PC-3 (cell line): ENCODE data around the gene SLC16A13. TPM values are rescaled to one million over a fixed set of nuclear protein-coding genes. Genes with fewer than 3 reads are reported as not detected.

Experiments used
- ATAC-seq: fragments of 200-7000 bp; cut with Tn5 transposase; 2 replicates; pipeline ENCODE4 v1.9.1; 2020; ENCODE audit warnings: mild to moderate bottlenecking, moderate library complexity
- BruUV-seq: library from RNA; stranded (reverse); fragments of 400-500 nt; replicated peaks from 2 replicates; lab custom pipeline; 2021; lab: Mats Ljungman, UMichigan
- CTCF ChIA-PET: fragments of 300-600 bp; sonication (Branson Sonifier 250); formaldehyde crosslinking; loops from one replicate; lab custom pipeline; 2022; ENCODE audit warnings: antibody characterized with exemption; lab: Charles Lee
- POLR2A ChIA-PET: fragments of 300-600 bp; sonication (Branson Sonifier 250); formaldehyde crosslinking; loops from one replicate; lab custom pipeline; 2022; ENCODE audit warnings: antibody characterized with exemption; ENCODE audit not compliant: unreplicated experiment; lab: Charles Lee
- DNase-seq: peaks from one replicate; pipeline ENCODE4 v3.0.0-alpha.2; 2015
- H2AFZ ChIP-seq: fragments of 300-600 bp; sonication (generic); 2 replicates; pipeline ENCODE4 v1.6.0; 2016; ENCODE audit warnings: antibody characterized with exemption, low read length
- H3F3A ChIP-seq: fragments of 300-600 bp; sonication (generic); one replicate; pipeline ENCODE4 v1.6.0; 2017; ENCODE audit warnings: antibody characterized with exemption, low read length, control low read depth, mild to moderate bottlenecking; ENCODE audit not compliant: unreplicated experiment
- H3K27ac ChIP-seq: fragments of 300-600 bp; sonication (generic); 2 replicates; pipeline ENCODE4 v1.5.1; 2016; ENCODE audit warnings: mild to moderate bottlenecking, low read length
- H3K27me3 ChIP-seq: fragments of 300-600 bp; sonication (generic); 2 replicates; pipeline ENCODE4 v1.6.1; 2016; ENCODE audit warnings: low read length, mixed read lengths
- H3K36me3 ChIP-seq: fragments of 300-600 bp; sonication (generic); 2 replicates; pipeline ENCODE4 v1.6.1; 2016; ENCODE audit warnings: low read depth, mixed run types, low read length, mixed read lengths
- H3K4me1 ChIP-seq: fragments of 300-600 bp; sonication (generic); 2 replicates; pipeline ENCODE4 v1.5.1; 2016; ENCODE audit warnings: low read length; ENCODE audit not compliant: insufficient read depth
- H3K4me2 ChIP-seq: fragments of 300-600 bp; sonication (generic); 2 replicates; pipeline ENCODE4 v1.6.0; 2016; ENCODE audit warnings: low read length
- H3K4me3 ChIP-seq: fragments of 300-600 bp; sonication (generic); 2 replicates; pipeline ENCODE4 v1.5.1; 2016; ENCODE audit warnings: mild to moderate bottlenecking, low read length, mixed read lengths
- H3K79me2 ChIP-seq: fragments of 300-600 bp; sonication (generic); 2 replicates; pipeline ENCODE4 v1.6.1; 2017; ENCODE audit warnings: low read length, mixed read lengths
- H3K9ac ChIP-seq: fragments of 300-600 bp; sonication (generic); 2 replicates; pipeline ENCODE4 v1.6.0; 2016; ENCODE audit warnings: mild to moderate bottlenecking, low read length
- H3K9me2 ChIP-seq: fragments of 300-600 bp; sonication (generic); replicated peaks from 2 replicates; pipeline ENCODE4 v1.6.1; 2016; ENCODE audit warnings: mixed run types, low read length, mixed read lengths
- H3K9me3 ChIP-seq: fragments of 300-600 bp; sonication (generic); 2 replicates; pipeline ENCODE4 v1.6.1; 2016; ENCODE audit warnings: low read length, mixed read lengths
- H4K20me1 ChIP-seq: fragments of 300-600 bp; sonication (generic); 2 replicates; pipeline ENCODE4 v1.6.1; 2016; ENCODE audit warnings: low read length, mixed read lengths
- CTCF ChIP-seq: fragments of 300-600 bp; sonication (generic); conservative IDR thresholded peaks from 2 replicates; pipeline ENCODE4 v1.5.1; 2017; ENCODE audit warnings: antibody characterized with exemption, low read depth, mild to moderate bottlenecking, low read length
- EZH2 ChIP-seq: fragments of 300-600 bp; sonication (generic); IDR thresholded peaks from one replicate; pipeline ENCODE4 v1.6.1; 2017; ENCODE audit warnings: antibody characterized with exemption, mild to moderate bottlenecking, low read length; ENCODE audit not compliant: unreplicated experiment
- EZH2phosphoT487 ChIP-seq: fragments of 300-600 bp; sonication (generic); IDR thresholded peaks from 2 replicates; pipeline ENCODE4 v1.6.1; 2018; ENCODE audit warnings: mild to moderate bottlenecking, antibody characterized with exemption, low read length, borderline replicate concordance
- intact Hi-C: fragments of 100-400 bp; cut with micrococcal nuclease; formaldehyde crosslinking; loops from 2 replicates; pipeline ENCODE4 v1.9.0; 2023
- total RNA-seq: library from RNA; depleted of rRNA; stranded (reverse); fragments of >200 nt; gene quantifications from 2 replicates; pipeline ENCODE4 v1.2.3, GENCODE V29; 2014

SLC16A13 gene
- total RNA-seq, 1 experiment from 2014 or later, result 0.62 TPM

GRCh38 chr17:7078711-7079110 lies 42.9 kb downstream of the SLC16A13 start:
- Histone ChIP-seq H3K9me3 (no peaks in the 10 kb centered on the region), H3K27me3 (no peaks in the 10 kb centered on the region), H2AFZ (no peak overlapping the region), H3K79me2 (no peaks in the 10 kb centered on the region), H3K4me3 (no peak overlapping the region), H3K9me2 (no peaks in the 10 kb centered on the region), H4K20me1 (no peaks in the 10 kb centered on the region), H3K4me2 (no peak overlapping the region), H3F3A (no peaks in the 10 kb centered on the region), H3K36me3 (no peaks in the 10 kb centered on the region), H3K9ac (no peak overlapping the region), H3K27ac (no peak overlapping the region), H3K4me1 (peaks cover 1% of the 10 kb centered on the region; the same call in 1 of the 2 replicates)
- no peak for DNase-seq
- no TSS peak for BruUV-seq
- no peak for ATAC-seq
- ChIA-PET CTCF (no interaction called here), POLR2A (no interaction called here)
- intact Hi-C loops, result no loop called here
- no peak for TF ChIP-seq EZH2
- no peak for TF ChIP-seq CTCF
- no peak for TF ChIP-seq EZH2phosphoT487

- no peaks in the 10 kb centered on the region for H3F3A ChIP-seq
- no peak within 1 kb of the TSS for H3K4me3 ChIP-seq
- no peak within 1 kb of the TSS for H3K27ac ChIP-seq
- no peak for ATAC-seq
- peaks cover 8% of the 10 kb centered on the region; the same call in 1 of the 2 replicates for H3K4me1 ChIP-seq
- DNase-seq, result no peak
- no peaks in the 10 kb centered on the region for H3K9me2 ChIP-seq
- intact Hi-C loops, result no loop called here
- H3K27me3 ChIP-seq, result no peaks in the 10 kb centered on the region
- BruUV-seq, result no TSS peak
- POLR2A ChIA-PET, result no interaction called here
- H3K36me3 ChIP-seq, result no peaks in the 10 kb centered on the region
- H4K20me1 ChIP-seq, result no peaks in the 10 kb centered on the region
- TF ChIP-seq EZH2phosphoT487, result no peak
- no peak for TF ChIP-seq EZH2
- TF ChIP-seq CTCF, result no peak
- CTCF ChIA-PET, result no interaction called here
- H2AFZ ChIP-seq, result no peak within 1 kb of the TSS
- no peaks in the 10 kb centered on the region for H3K9me3 ChIP-seq
- no peak within 1 kb of the TSS for H3K9ac ChIP-seq
- no peak within 1 kb of the TSS for H3K4me2 ChIP-seq
- H3K79me2 ChIP-seq, result no peaks in the 10 kb centered on the region
These were observed 44.0 kb downstream of the SLC16A13 start, which contains the start of gene CLEC10A for GRCh38 chr17:7079581-7080455. Gene CLEC10A, minus strand, starts transcription at chr17:7080251. Its CDS starts 1,439 bp downstream, at chr17:7078812.
